ENCODE measurements around the gene PAX3. TPM values are rescaled to one million over a fixed set of nuclear protein-coding genes. Genes with fewer than 3 reads are reported as not detected.

PAX3 gene
- total RNA-seq, result not detected
- total RNA-seq (2013), result not detected

- peaks cover 82 to 86% of the 10 kb centered on the region in 2 donors for H3K27me3 Mint-ChIP-seq (ENCODE audit: low read depth in 2 of 2)
- TF ChIP-seq CTCF (IDR thresholded peaks at IDR 0.05), result no peak
- no peaks in the 10 kb centered on the region for H3K36me3 ChIP-seq (ENCODE audit: control insufficient read depth, insufficient read depth, low read length)
- intact Hi-C loops (cut with micrococcal nuclease), result no loop called here
- no peak within 1 kb of the TSS for H3K27ac ChIP-seq (ENCODE audit: low read length)
- no peak within 1 kb of the TSS for H3K27ac Mint-ChIP-seq
- H3K4me1 Mint-ChIP-seq, result peaks cover 9 to 22% of the 10 kb centered on the region in 2 donors
- peaks cover 20% of the 10 kb centered on the region for H3K9me3 ChIP-seq (ENCODE audit: control insufficient read depth, insufficient read depth, low read length)
- no peak within 1 kb of the TSS for H3K4me3 Mint-ChIP-seq
- DNase-seq (no peak), ATAC-seq (no peak)
- H3K4me3 ChIP-seq (ENCODE audit: low read length), result no peak within 1 kb of the TSS
- peaks cover 81% of the 10 kb centered on the region for H3K27me3 ChIP-seq (ENCODE audit: control insufficient read depth, insufficient read depth, low read length)
- peaks cover 10% of the 10 kb centered on the region for H3K36me3 Mint-ChIP-seq
- 8% methylated on average over 63 of the region's 63 CpGs for WGBS (ENCODE audit: insufficient coverage)
- peaks cover 3 to 7% of the 10 kb centered on the region in 2 donors for H3K9me3 Mint-ChIP-seq
- H3K4me1 ChIP-seq (ENCODE audit: control insufficient read depth, insufficient read depth, low read length), result peaks cover 34% of the 10 kb centered on the region
These were observed at the start of gene PAX3 for GRCh38 chr2:222298311-222299150. Gene PAX3, minus strand, starts transcription at chr2:222298998. Its CDS starts 383 bp downstream, at chr2:222298615.

GRCh38 chr2:222341331-222341730, 42.5 kb upstream of the PAX3 start:
- peaks cover 0 to 2% of the 10 kb centered on the region in 2 donors for H3K9me3 Mint-ChIP-seq

GRCh38 chr2:222338374-222338773, 39.6 kb upstream of the PAX3 start:
- Histone ChIP-seq H3K4me1 (ENCODE audit: control insufficient read depth, insufficient read depth, low read length) (no peaks in the 10 kb centered on the region), H3K27me3 (ENCODE audit: control insufficient read depth, insufficient read depth, low read length) (no peaks in the 10 kb centered on the region), H3K4me3 (ENCODE audit: low read length) (no peak overlapping the region), H3K27ac (ENCODE audit: low read length) (no peak overlapping the region), H3K9me3 (ENCODE audit: control insufficient read depth, insufficient read depth, low read length) (peaks cover 5% of the 10 kb centered on the region), H3K36me3 (ENCODE audit: control insufficient read depth, insufficient read depth, low read length) (no peaks in the 10 kb centered on the region)
- Mint-ChIP-seq H3K4me3 (no peak overlapping the region), H3K36me3 (no peaks in the 10 kb centered on the region), H3K9me3 (peaks cover 0 to 13% of the 10 kb centered on the region in 2 donors), H3K4me1 (no peaks in the 10 kb centered on the region), H3K27me3 (ENCODE audit: low read depth in 2 of 2) (no peaks in the 10 kb centered on the region), H3K27ac (no peak overlapping the region)
- intact Hi-C loops (cut with micrococcal nuclease), result no loop called here
- TF ChIP-seq CTCF (IDR thresholded peaks at IDR 0.05), result no peak
- 100% methylated on average over 1 of the region's 1 CpG for WGBS (ENCODE audit: insufficient coverage)
- DNase-seq, result no peak
- no peak for ATAC-seq

More at GRCh38 chr2:222341331-222341730, 42.5 kb upstream of the PAX3 start:
- Histone ChIP-seq H3K27ac (ENCODE audit: low read length) (no peak overlapping the region), H3K36me3 (ENCODE audit: control insufficient read depth, insufficient read depth, low read length) (no peaks in the 10 kb centered on the region), H3K27me3 (ENCODE audit: control insufficient read depth, insufficient read depth, low read length) (no peaks in the 10 kb centered on the region), H3K4me1 (ENCODE audit: control insufficient read depth, insufficient read depth, low read length) (no peaks in the 10 kb centered on the region), H3K4me3 (ENCODE audit: low read length) (no peak overlapping the region), H3K9me3 (ENCODE audit: control insufficient read depth, insufficient read depth, low read length) (no peaks in the 10 kb centered on the region)
- DNase-seq (no peak), ATAC-seq (no peak)
- no peaks in the 10 kb centered on the region for H3K27me3 Mint-ChIP-seq (ENCODE audit: low read depth in 2 of 2)
- WGBS (ENCODE audit: insufficient coverage), result 86% methylated on average over 1 of the region's 1 CpG
- no peak overlapping the region for H3K27ac Mint-ChIP-seq
- TF ChIP-seq CTCF (IDR thresholded peaks at IDR 0.05), result no peak
- H3K4me1 Mint-ChIP-seq, result no peaks in the 10 kb centered on the region
- no peaks in the 10 kb centered on the region for H3K36me3 Mint-ChIP-seq
- no peak overlapping the region for H3K4me3 Mint-ChIP-seq
- intact Hi-C loops (cut with micrococcal nuclease), result no loop called here
